ENCODE measurements around the gene MEIS2. TPM values are rescaled to one million over a fixed set of nuclear protein-coding genes. Genes with fewer than 3 reads are reported as not detected.

Gene MEIS2
- total and polyA plus RNA-seq, 8 donors: 9.1 to 30.5 (median 14.8) TPM

DNA sequence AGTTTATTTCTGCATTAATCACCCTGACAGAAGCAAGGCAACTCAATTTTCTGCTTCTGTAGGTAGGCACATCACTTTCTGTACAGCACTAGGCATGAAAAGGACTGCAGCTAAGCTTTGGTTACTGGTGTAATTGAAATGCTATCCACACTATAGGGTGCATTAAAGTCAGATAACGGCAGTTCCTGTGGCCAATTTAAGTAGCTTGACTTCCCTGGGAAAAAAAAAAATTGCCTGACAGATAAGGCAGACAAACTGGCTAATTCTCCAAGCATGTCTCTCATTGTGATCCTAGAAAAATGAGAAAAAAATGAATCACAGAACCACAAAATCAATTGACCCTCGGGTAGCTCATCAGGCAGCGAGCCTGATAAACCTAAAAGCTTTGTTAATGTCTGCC is 151.4 kb downstream of the MEIS2 start:
- H3K27ac ChIP-seq: no peak overlapping the region
- WGBS, 2 donors: 59 to 61% methylated on average over 3 of the region's 3 CpGs
- no peaks in the 10 kb centered on the region for H3K9me3 ChIP-seq
- DNase-seq (no peak), ATAC-seq (no peak), FAIRE-seq (no peak)
- no peaks in the 10 kb centered on the region for H3K4me1 ChIP-seq
- no peaks in the 10 kb centered on the region for H3K36me3 ChIP-seq
- no peaks in the 10 kb centered on the region for H3K27me3 ChIP-seq
- no peak overlapping the region for H3K4me3 ChIP-seq
- intact Hi-C loops (cut with DNase I): no loop called here
- TF ChIP-seq, protein P1, sequence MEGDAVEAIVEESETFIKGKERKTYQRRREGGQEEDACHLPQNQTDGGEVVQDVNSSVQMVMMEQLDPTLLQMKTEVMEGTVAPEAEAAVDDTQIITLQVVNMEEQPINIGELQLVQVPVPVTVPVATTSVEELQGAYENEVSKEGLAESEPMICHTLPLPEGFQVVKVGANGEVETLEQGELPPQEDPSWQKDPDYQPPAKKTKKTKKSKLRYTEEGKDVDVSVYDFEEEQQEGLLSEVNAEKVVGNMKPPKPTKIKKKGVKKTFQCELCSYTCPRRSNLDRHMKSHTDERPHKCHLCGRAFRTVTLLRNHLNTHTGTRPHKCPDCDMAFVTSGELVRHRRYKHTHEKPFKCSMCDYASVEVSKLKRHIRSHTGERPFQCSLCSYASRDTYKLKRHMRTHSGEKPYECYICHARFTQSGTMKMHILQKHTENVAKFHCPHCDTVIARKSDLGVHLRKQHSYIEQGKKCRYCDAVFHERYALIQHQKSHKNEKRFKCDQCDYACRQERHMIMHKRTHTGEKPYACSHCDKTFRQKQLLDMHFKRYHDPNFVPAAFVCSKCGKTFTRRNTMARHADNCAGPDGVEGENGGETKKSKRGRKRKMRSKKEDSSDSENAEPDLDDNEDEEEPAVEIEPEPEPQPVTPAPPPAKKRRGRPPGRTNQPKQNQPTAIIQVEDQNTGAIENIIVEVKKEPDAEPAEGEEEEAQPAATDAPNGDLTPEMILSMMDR (IDR thresholded peaks at IDR 0.05): no peak

DNA sequence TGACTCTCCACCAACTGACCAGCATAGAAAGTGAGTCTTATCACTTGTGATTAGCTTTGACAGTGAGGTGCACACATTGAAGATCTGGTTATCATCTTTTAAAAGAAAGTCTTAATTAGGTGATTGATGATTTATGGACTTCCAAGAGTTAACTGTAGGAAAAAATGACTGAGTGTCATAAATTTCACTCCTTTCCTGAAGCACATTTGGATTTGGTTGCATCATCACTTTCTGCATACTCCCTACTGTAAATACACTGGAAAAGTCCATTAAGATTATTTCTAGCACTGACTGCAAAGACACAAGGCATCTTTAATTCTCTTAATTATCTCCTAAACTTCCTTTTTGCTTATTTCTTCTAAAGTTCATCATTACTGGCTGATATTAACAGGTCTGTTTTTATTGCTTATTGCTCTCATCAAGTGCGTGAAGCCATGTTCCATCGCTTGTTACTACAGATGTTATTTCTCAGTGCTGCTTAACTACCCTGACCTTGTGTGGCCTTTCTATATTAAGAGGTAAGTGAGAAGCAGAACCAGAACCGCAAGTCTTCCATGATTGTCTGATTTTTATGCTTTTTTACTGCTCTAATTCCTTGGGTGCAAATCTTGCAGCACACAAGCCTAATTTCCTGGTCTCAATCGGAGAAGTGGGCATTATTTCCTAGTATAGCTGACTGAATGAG is 153.2 kb downstream of the MEIS2 start:
- Histone ChIP-seq H3K27ac (no peak overlapping the region), H3K27me3 (no peaks in the 10 kb centered on the region), H3K4me3 (no peak overlapping the region), H3K36me3 (no peaks in the 10 kb centered on the region), H3K4me1 (peaks cover 0 to 2% (median under 1%) of the 10 kb centered on the region in 3 donors), H3K9me3 (no peaks in the 10 kb centered on the region)
- ATAC-seq (no peak), FAIRE-seq (no peak), DNase-seq (no peak)
- TF ChIP-seq, protein P1 (IDR thresholded peaks at IDR 0.05): no peak
- intact Hi-C loops (cut with DNase I): no loop called here
- WGBS, 2 donors: 81 to 88% methylated on average over 4 of the region's 4 CpGs

DNA sequence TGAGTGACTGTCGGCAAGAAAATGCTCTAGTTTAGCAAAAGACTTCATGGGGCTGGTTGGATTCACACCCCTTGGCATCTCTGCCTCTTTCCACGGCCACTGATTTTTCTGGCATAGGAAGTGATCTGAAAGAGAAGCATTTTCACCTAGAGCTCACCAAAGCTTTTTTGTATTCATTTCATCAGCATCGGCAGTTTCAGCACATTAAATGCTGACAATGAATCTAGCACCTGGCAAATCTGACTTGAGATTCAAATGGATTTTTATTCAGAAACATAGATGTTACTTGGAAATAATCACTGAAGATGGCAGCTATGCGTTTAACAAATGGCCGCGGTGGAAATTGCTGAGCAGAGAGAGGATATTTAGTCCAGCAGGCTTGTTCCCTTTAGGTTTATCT is 155.9 kb downstream of the MEIS2 start:
- WGBS, 2 donors: 85 to 87% methylated on average over 6 of the region's 6 CpGs

DNA sequence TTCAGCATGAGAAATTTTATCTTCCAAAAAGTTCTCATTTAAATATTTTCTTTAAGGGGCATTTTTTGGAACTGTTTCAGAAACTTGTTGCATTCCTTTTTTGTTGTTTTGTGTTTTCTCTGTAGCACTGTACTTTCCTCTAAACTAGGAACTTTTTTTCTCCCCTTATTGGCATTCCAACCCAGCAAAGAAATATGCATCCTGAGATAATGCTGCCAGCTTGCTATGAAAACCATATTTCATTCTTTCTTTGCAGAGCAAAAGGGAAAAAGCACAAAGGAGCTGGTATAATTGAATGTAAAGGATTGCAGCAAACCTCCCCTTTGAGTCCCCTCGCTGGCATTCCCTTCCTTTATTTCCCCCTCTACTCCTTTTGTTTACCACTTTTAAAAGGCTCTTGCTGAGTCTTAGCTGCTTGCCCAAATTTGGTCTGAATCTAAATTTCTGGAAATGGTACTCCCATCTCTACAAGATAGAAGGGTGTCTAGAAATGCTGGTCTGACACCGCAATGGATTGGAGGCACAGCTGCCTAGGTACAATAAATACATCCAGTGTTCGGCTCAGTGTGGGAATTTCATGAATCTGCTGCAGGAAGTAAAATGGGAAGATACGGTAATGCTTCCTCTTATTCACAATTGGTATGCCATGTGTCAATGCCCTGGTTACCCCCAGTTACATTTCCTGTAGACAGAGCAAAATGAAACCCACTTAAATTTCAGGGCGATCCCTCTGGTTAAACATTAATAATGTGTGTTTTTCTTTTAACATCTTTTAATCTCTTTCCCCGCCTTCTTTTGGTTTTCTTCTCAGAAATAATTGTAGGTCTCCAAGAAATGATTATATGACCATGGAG is 156.6 kb downstream of the MEIS2 start:
- ATAC-seq (no peak), DNase-seq (no peak), FAIRE-seq (no peak)
- Histone ChIP-seq H3K9me3 (no peaks in the 10 kb centered on the region), H3K27ac (no peak overlapping the region), H3K4me3 (no peak overlapping the region), H3K4me1 (peaks cover 0 to 8% (median 5%) of the 10 kb centered on the region in 3 donors), H3K27me3 (no peaks in the 10 kb centered on the region), H3K36me3 (no peaks in the 10 kb centered on the region)
- TF ChIP-seq, protein P1 (IDR thresholded peaks at IDR 0.05): no peak
- intact Hi-C loops (cut with DNase I): no loop called here
- 79 to 80% methylated on average over 6 of the region's 6 CpGs for WGBS, 2 donors

More for the DNA sequence above, 155.9 kb downstream of the MEIS2 start:
- Histone ChIP-seq H3K4me1 (peaks cover 0 to 8% (median 5%) of the 10 kb centered on the region in 3 donors), H3K36me3 (no peaks in the 10 kb centered on the region), H3K27me3 (no peaks in the 10 kb centered on the region), H3K27ac (no peak overlapping the region), H3K9me3 (no peaks in the 10 kb centered on the region), H3K4me3 (no peak overlapping the region)
- TF ChIP-seq, protein P1 (IDR thresholded peaks at IDR 0.05): no peak
- ATAC-seq (no peak), DNase-seq (no peak), FAIRE-seq (no peak)
- intact Hi-C loops (cut with DNase I): no loop called here

All from pancreas (tissue), 10 donors.